Measurements from ENCODE around the gene P2RY6. TPM values are rescaled to one million over a fixed set of nuclear protein-coding genes. Genes with fewer than 3 reads are reported as not detected.

P2RY6 gene
- total and polyA plus RNA-seq, 5 donors from 2014 or later = not detected

DNA sequence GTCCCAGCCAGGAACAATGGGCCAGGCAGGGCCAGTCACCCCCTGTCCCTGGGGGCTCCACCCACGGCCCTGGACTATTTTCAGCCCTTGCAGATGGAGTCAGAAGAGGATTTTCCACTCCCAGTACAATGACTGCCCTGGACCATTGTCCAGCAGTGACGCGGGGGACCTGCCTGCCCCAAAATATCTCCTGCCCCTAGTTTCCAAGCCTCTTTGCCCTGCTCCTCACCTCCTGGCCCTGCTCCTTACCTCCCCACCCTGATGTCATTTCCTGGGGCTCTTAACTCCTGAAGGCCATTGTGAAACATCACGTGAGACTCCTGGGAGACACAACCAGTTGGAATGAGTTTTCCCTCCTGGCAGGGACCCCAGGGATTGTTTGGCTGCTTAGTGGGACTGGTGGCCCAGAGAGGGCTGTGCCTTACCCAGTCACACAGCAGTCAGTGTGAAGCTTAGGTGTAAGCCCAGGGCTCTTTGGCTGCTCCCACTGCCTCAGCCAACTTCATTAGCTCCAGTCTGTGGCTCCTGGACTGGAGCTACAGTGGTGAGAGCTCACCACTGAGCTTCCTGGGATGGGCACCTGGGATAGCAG, 31.9 kb upstream of the P2RY6 start:
- Histone ChIP-seq H3K4me1 (ENCODE audit: control insufficient read depth, insufficient read depth, low read length, poor library complexity, severe bottlenecking) (no peaks in the 10 kb centered on the region), H3K27ac (ENCODE audit: insufficient read depth, low read length, poor library complexity, severe bottlenecking) (no peak overlapping the region), H3K27me3 (ENCODE audit: control insufficient read depth, insufficient read depth, low read length) (no peaks in the 10 kb centered on the region), H3K4me3 (ENCODE audit: low read depth, low read length) (no peak overlapping the region), H3K9me3 (ENCODE audit: control insufficient read depth in 2 of 2, low read length in 2 of 2) (no peaks in the 10 kb centered on the region), H3K36me3 (ENCODE audit: control insufficient read depth, insufficient read depth, low read length) (no peaks in the 10 kb centered on the region)
- ATAC-seq (ENCODE audit: low read depth in 2 of 2) (no peak), DNase-seq (no peak)
- peaks cover 23% of the 10 kb centered on the region for H3K27me3 Mint-ChIP-seq
- H3K4me3 Mint-ChIP-seq = no peak overlapping the region
- no peaks in the 10 kb centered on the region for H3K9me3 Mint-ChIP-seq
- no peaks in the 10 kb centered on the region for H3K36me3 Mint-ChIP-seq
- no peak overlapping the region for H3K27ac Mint-ChIP-seq
- peaks cover 0 to 2% (median 1%) of the 10 kb centered on the region in 4 donors for H3K4me1 Mint-ChIP-seq

DNA sequence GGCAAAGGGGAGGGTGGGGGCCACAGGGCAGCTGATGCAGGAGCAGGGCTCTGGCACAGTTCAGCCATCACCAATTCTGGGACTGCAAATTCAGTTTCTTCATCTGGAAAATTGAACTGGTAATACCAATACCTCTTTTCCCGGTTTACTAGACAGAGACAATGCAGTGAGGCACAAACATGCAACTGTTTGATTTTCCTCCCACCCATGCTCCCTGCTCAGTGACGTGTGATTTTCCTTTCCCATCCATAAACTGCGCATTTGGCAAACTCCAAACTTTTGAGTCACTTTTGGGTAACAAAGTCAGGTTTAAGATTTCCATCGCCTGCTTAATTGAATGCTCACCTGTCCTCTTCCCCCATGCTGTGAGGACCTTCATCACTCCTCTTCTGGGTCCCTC, 30.8 kb upstream of the P2RY6 start:
- H3K27ac ChIP-seq (ENCODE audit: insufficient read depth, low read length, poor library complexity, severe bottlenecking) = no peak overlapping the region
- no peak overlapping the region for H3K4me3 Mint-ChIP-seq
- H3K4me3 ChIP-seq (ENCODE audit: low read depth, low read length) = no peak overlapping the region
- H3K27ac Mint-ChIP-seq = no peak overlapping the region
- no peaks in the 10 kb centered on the region for H3K36me3 ChIP-seq (ENCODE audit: control insufficient read depth, insufficient read depth, low read length)
- H3K4me1 Mint-ChIP-seq = peaks cover 0 to 2% (median 1%) of the 10 kb centered on the region in 4 donors
- H3K9me3 Mint-ChIP-seq = no peaks in the 10 kb centered on the region
- DNase-seq = no peak
- no peak for ATAC-seq (ENCODE audit: low read depth in 2 of 2)
- H3K4me1 ChIP-seq (ENCODE audit: control insufficient read depth, insufficient read depth, low read length, poor library complexity, severe bottlenecking) = no peaks in the 10 kb centered on the region
- H3K36me3 Mint-ChIP-seq = no peaks in the 10 kb centered on the region
- peaks cover 31% of the 10 kb centered on the region for H3K27me3 Mint-ChIP-seq
- no peaks in the 10 kb centered on the region for H3K9me3 ChIP-seq (ENCODE audit: control insufficient read depth in 2 of 2, low read length in 2 of 2)
- H3K27me3 ChIP-seq (ENCODE audit: control insufficient read depth, insufficient read depth, low read length) = no peaks in the 10 kb centered on the region

DNA sequence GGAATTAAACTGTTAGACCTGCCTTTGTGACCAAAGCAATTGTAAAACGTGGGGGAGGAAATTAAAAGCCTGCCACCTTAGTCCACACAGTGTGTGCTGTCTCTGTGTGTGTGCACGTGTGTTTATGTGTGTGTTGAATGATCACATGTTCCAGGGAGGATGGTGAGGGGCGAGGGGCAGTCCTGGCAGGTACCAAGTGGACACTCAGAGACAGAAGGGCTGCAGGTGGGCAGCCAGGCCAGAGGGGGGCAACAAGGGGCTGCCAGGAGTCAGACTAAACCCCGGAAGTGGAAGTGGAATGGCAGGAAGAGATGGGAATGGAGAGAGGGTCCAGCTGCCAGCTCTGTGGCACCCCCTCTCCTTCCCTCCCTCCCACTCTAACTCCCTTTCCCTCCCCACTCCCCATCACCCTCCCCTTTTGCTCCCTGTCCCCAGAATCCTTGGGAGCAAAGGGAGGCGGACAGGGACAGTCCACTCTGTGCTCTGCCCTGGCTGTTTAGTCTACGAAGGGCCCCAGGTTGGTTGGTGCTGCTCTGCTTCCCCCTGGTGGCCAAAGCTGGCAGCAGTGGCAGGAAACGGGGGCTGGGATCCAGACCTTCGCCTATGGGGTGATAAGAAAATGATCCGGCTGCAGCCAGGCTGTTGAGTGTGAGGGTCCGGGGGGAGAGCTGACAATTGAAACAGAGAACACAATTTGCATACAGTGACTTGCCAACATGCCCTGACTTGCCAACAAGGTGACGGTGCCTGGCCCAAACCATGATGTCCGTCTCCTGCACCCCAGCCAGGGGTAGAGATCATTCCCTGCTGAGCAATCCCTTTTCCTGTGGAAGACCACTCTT, 29.7 kb upstream of the P2RY6 start:
- no peak overlapping the region for H3K27ac ChIP-seq (ENCODE audit: insufficient read depth, low read length, poor library complexity, severe bottlenecking)
- peak; percentile 28 to 72 (median 60) for DNase-seq

GRCh38 chr11:73243093-73243485, 29.0 kb upstream of the P2RY6 start:
- H3K4me3 ChIP-seq (ENCODE audit: low read depth, low read length) = no peak overlapping the region
- Mint-ChIP-seq H3K27ac (no peak overlapping the region), H3K27me3 (peaks cover 33% of the 10 kb centered on the region), H3K36me3 (no peaks in the 10 kb centered on the region), H3K9me3 (no peaks in the 10 kb centered on the region), H3K4me3 (no peak overlapping the region), H3K4me1 (peaks cover 0 to 6% (median 1%) of the 10 kb centered on the region in 4 donors)
- H3K9me3 ChIP-seq (ENCODE audit: control insufficient read depth in 2 of 2, low read length in 2 of 2) = no peaks in the 10 kb centered on the region
- no peak overlapping the region for H3K27ac ChIP-seq (ENCODE audit: insufficient read depth, low read length, poor library complexity, severe bottlenecking)
- H3K4me1 ChIP-seq (ENCODE audit: control insufficient read depth, insufficient read depth, low read length, poor library complexity, severe bottlenecking) = no peaks in the 10 kb centered on the region
- no peaks in the 10 kb centered on the region for H3K36me3 ChIP-seq (ENCODE audit: control insufficient read depth, insufficient read depth, low read length)
- ATAC-seq (ENCODE audit: low read depth in 2 of 2) (no peak), DNase-seq (no peak)
- no peaks in the 10 kb centered on the region for H3K27me3 ChIP-seq (ENCODE audit: control insufficient read depth, insufficient read depth, low read length)

More for the DNA sequence above, 29.7 kb upstream of the P2RY6 start:
- Mint-ChIP-seq H3K27ac (no peak overlapping the region), H3K27me3 (peaks cover 33% of the 10 kb centered on the region), H3K4me1 (peaks cover 0 to 6% (median 1%) of the 10 kb centered on the region in 4 donors), H3K36me3 (no peaks in the 10 kb centered on the region), H3K4me3 (no peak overlapping the region), H3K9me3 (no peaks in the 10 kb centered on the region)
- Histone ChIP-seq H3K4me3 (ENCODE audit: low read depth, low read length) (peak overlapping the region; percentile 43), H3K9me3 (ENCODE audit: control insufficient read depth in 2 of 2, low read length in 2 of 2) (no peaks in the 10 kb centered on the region), H3K36me3 (ENCODE audit: control insufficient read depth, insufficient read depth, low read length) (no peaks in the 10 kb centered on the region), H3K27me3 (ENCODE audit: control insufficient read depth, insufficient read depth, low read length) (no peaks in the 10 kb centered on the region), H3K4me1 (ENCODE audit: control insufficient read depth, insufficient read depth, low read length, poor library complexity, severe bottlenecking) (no peaks in the 10 kb centered on the region)
- peak; percentile 71 to 77 for ATAC-seq (ENCODE audit: low read depth in 2 of 2)

- H3K27ac ChIP-seq (ENCODE audit: insufficient read depth, low read length, poor library complexity, severe bottlenecking) = no peak overlapping the region
- H3K9me3 Mint-ChIP-seq = no peaks in the 10 kb centered on the region
- H3K27ac Mint-ChIP-seq = no peak overlapping the region
- ATAC-seq (ENCODE audit: low read depth in 2 of 2) = no peak
- H3K9me3 ChIP-seq (ENCODE audit: control insufficient read depth in 2 of 2, low read length in 2 of 2) = no peaks in the 10 kb centered on the region
- peaks cover 0 to 6% (median 1%) of the 10 kb centered on the region in 4 donors for H3K4me1 Mint-ChIP-seq
- DNase-seq = no peak
- no peaks in the 10 kb centered on the region for H3K27me3 ChIP-seq (ENCODE audit: control insufficient read depth, insufficient read depth, low read length)
- H3K4me3 Mint-ChIP-seq = no peak overlapping the region
- no peaks in the 10 kb centered on the region for H3K36me3 Mint-ChIP-seq
- H3K4me3 ChIP-seq (ENCODE audit: low read depth, low read length) = no peak overlapping the region
- H3K27me3 Mint-ChIP-seq = peaks cover 29% of the 10 kb centered on the region
- H3K4me1 ChIP-seq (ENCODE audit: control insufficient read depth, insufficient read depth, low read length, poor library complexity, severe bottlenecking) = no peaks in the 10 kb centered on the region
- H3K36me3 ChIP-seq (ENCODE audit: control insufficient read depth, insufficient read depth, low read length) = no peaks in the 10 kb centered on the region
Observed at GRCh38 chr11:73244589-73245240, 27.4 kb upstream of the P2RY6 start.

DNA sequence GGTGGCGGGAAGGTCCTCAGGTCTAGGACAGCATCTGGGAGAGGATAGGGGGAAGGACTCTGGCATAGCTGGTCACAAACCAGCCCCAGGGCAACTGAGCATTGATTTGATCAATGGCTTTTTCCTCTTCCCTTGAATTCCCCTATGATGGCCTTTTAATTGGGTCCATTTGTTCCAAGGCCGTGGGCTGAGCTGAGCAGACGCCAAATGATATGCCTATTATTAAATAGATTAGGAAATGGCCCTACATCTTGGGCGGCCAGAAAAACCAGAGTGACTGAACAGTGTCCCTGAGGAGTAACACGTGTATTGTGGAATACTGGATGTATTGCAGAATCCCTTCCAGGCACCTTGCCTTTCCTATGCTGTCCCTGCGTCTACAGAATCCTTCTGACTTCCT, 26.7 kb upstream of the P2RY6 start:
- Mint-ChIP-seq H3K4me1 (peaks cover 0 to 6% (median 1%) of the 10 kb centered on the region in 4 donors), H3K4me3 (no peak overlapping the region), H3K27ac (no peak overlapping the region), H3K27me3 (peaks cover 23% of the 10 kb centered on the region), H3K9me3 (no peaks in the 10 kb centered on the region), H3K36me3 (no peaks in the 10 kb centered on the region)
- DNase-seq (no peak), ATAC-seq (ENCODE audit: low read depth in 2 of 2) (no peak)
- Histone ChIP-seq H3K9me3 (ENCODE audit: control insufficient read depth in 2 of 2, low read length in 2 of 2) (no peaks in the 10 kb centered on the region), H3K4me3 (ENCODE audit: low read depth, low read length) (no peak overlapping the region), H3K27ac (ENCODE audit: insufficient read depth, low read length, poor library complexity, severe bottlenecking) (no peak overlapping the region), H3K27me3 (ENCODE audit: control insufficient read depth, insufficient read depth, low read length) (no peaks in the 10 kb centered on the region), H3K4me1 (ENCODE audit: control insufficient read depth, insufficient read depth, low read length, poor library complexity, severe bottlenecking) (no peaks in the 10 kb centered on the region), H3K36me3 (ENCODE audit: control insufficient read depth, insufficient read depth, low read length) (no peaks in the 10 kb centered on the region)

- Mint-ChIP-seq H3K4me3 (no peak overlapping the region), H3K36me3 (no peaks in the 10 kb centered on the region), H3K4me1 (peaks cover 0 to 6% (median 1%) of the 10 kb centered on the region in 4 donors), H3K27me3 (peaks cover 21% of the 10 kb centered on the region), H3K9me3 (no peaks in the 10 kb centered on the region), H3K27ac (no peak overlapping the region)
- no peak overlapping the region for H3K27ac ChIP-seq (ENCODE audit: insufficient read depth, low read length, poor library complexity, severe bottlenecking)
- H3K27me3 ChIP-seq (ENCODE audit: control insufficient read depth, insufficient read depth, low read length) = no peaks in the 10 kb centered on the region
- no peaks in the 10 kb centered on the region for H3K4me1 ChIP-seq (ENCODE audit: control insufficient read depth, insufficient read depth, low read length, poor library complexity, severe bottlenecking)
- no peaks in the 10 kb centered on the region for H3K9me3 ChIP-seq (ENCODE audit: control insufficient read depth in 2 of 2, low read length in 2 of 2)
- no peaks in the 10 kb centered on the region for H3K36me3 ChIP-seq (ENCODE audit: control insufficient read depth, insufficient read depth, low read length)
- DNase-seq (no peak), ATAC-seq (ENCODE audit: low read depth in 2 of 2) (no peak)
- no peak overlapping the region for H3K4me3 ChIP-seq (ENCODE audit: low read depth, low read length)
Observed at GRCh38 chr11:73246303-73246702, 25.8 kb upstream of the P2RY6 start.
